AG04449 (cell line): ENCODE data around the gene RAB11B.
A peak's percentile ranks its signal among the peaks of the same experiment; 100 is the strongest.
"Not testable (repeated sequence)": the region's sequence is repeated elsewhere in the genome, so short reads cannot be mapped to it uniquely, and the experiment has no call there.

ENCODE experiments used
- CTCF ChIA-PET: fragments of 350-600 bp; formaldehyde crosslinking; extraction: SDS; loops from one replicate; lab custom pipeline; 2021; ENCODE audit warnings: antibody characterized with exemption; lab: Yijun Ruan, JAX
- POLR2A ChIA-PET: fragments of 400-600, 350-600 bp; formaldehyde crosslinking; extraction: SDS; loops from one replicate; lab custom pipeline; 2020; ENCODE audit warnings: antibody characterized with exemption, inconsistent platforms; lab: Yijun Ruan, JAX
- DNase-seq: peaks from one replicate; pipeline ENCODE4 v3.0.0-alpha.2; 2010; ENCODE audit warnings: low read depth, low spot score
- H3K4me3 ChIP-seq: 2 replicates; pipeline ENCODE4 v1.5.1; 2011; ENCODE audit warnings: low read depth, mild to moderate bottlenecking, control low read depth, low read length
- CTCF ChIP-seq: IDR thresholded peaks from one replicate; pipeline ENCODE4 v1.5.1; 2011; ENCODE audit warnings: mild to moderate bottlenecking, moderate library complexity, low read length, control low read depth, inconsistent platforms; ENCODE audit not compliant: insufficient read depth; ENCODE audit errors: missing control alignments

The RAB11B gene

GRCh38 chr19:8385566-8385965 lies 4.6 kb upstream of the RAB11B start:
- H3K4me3 ChIP-seq, CTCF ChIA-PET, POLR2A ChIA-PET, DNase-seq: not testable (repeated sequence)

- CTCF ChIA-PET, POLR2A ChIA-PET: not testable (repeated sequence)
These were observed 3.7 kb upstream of the RAB11B start for GRCh38 chr19:8386419-8386818.

GRCh38 chr19:8386990-8387389 lies 3.2 kb upstream of the RAB11B start:
- TF ChIP-seq CTCF, result no peak
- ChIA-PET CTCF (interaction anchor here (0.6 kb wide), 1 partner anchor 9 kb away, joined by 3 read pairs; no protein-coding TSS in a partner anchor), POLR2A (no interaction called here)
- no peak overlapping the region for H3K4me3 ChIP-seq
- DNase-seq, result no peak

More at GRCh38 chr19:8386419-8386818, 3.7 kb upstream of the RAB11B start:
- not testable (repeated sequence) for H3K4me3 ChIP-seq, DNase-seq

DNA sequence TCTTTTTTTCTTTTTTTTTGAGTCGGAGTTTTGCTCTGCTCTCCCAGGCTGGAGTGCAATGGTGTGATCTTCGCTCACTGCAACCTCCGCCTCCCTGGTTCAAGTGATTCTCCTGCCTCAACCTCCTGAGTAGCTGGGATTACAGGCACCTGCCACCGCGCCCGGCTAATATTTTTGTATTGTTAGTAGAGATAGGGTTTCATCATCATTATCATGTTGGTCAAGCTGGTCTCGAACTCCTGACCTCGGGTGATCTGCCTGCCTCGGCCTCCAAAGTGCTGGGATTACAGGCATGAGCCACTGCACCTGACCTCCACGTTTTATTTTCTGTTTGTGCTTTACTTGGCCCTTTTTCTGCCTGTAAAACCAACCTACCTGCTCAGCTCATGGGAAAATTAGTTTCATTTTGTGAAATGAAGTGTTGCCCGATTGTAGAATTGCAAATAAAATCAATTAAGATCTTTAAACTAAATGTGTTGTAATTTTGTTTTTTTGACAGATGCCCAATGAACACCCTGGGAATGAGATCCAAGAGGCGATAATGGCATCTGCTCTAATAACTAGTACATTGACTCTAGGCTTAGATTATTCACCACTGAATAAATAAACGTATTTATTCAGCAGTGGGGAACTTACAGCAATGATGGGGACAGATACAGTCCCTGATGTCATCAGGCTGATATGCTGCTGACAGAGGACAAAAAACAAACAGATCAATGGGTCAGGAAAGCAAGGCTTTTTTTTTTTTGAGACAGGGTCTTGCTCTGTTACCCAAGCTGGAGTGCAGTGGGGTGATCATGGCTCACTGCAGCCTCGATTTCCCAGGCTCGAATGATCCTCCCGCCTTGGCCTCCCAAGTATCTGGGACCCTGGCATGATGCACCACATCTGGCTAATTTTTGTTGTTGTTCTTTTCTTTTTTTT lies 2.2 kb upstream of the RAB11B start:
- H3K4me3 ChIP-seq, result no peak overlapping the region
- no peak for TF ChIP-seq CTCF
- DNase-seq, result no peak
- CTCF ChIA-PET, result interaction anchor here (0.6 kb wide), 1 partner anchor 8 kb away, joined by 3 read pairs; no protein-coding TSS in a partner anchor
- POLR2A ChIA-PET, result no interaction called here

DNA sequence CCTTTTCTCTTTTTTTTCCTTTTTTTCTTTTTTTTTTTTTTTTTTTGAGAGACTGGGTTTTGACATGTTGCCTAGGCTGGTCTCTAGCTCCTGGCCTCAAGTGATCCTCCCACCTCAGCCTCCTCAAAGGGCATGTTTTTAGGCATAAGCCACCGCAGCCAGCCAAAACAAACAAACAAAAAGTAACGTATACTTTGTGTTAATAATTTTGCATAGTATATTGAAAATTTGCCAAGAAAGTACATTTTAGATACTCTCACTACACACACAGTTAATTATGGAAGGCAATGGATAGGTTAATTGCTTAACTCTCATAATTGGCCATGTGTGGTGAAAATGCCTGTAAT lies 1.6 kb upstream of the RAB11B start:
- ChIA-PET CTCF (no interaction called here), POLR2A (no interaction called here)
- TF ChIP-seq CTCF, result no peak
- no peak for DNase-seq
- no peak overlapping the region for H3K4me3 ChIP-seq

DNA sequence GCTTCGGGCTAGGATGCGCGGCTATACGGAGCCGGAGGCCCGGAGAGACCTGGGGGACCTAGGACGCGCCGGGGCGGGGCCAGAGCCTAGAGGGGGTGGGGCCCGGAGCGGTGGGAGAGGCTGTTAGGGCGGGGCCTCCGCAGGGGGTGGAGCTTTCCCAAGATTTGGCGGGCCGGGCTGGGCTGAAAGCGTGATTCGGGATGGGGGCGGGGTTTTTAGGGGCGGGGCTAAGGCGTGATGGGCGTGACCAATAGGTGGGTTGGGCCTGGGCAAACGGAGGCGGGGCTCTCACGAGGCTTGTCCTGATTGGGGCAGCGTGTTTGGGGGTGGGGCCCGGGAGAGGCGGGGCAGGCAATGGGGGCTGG lies 439 bp downstream of the RAB11B start:
- peak overlapping the region; percentile 75 for H3K4me3 ChIP-seq
- DNase-seq, result peak; percentile 37
- TF ChIP-seq CTCF, result no peak
- POLR2A ChIA-PET, result interaction anchor here (1.0 to 1.5 kb wide), 6 partner anchors 21 to 69 kb away, joined by 3 to 6 read pairs (median 4); partner anchors contain the start of genes ANGPTL4, MARCHF2, NDUFA7 and RPS28
- CTCF ChIA-PET, result interaction anchor here (0.7 to 7.4 kb wide), 4 partner anchors 9 to 37 kb away, joined by 3 to 121 read pairs (median 4); partner anchors contain the start of gene MARCHF2
